Rectal smooth muscle tissue (tissue), 1 donor: ENCODE measurements around the gene LTF.

Experiments
- H3K27ac ChIP-seq: one replicate; pipeline ENCODE4 v1.7.0; 2013; ENCODE audit warnings: low read depth, low read length, inconsistent platforms
- H3K27me3 ChIP-seq: one replicate; pipeline ENCODE4 v1.7.0; 2013; ENCODE audit warnings: low read length; ENCODE audit not compliant: control insufficient read depth, insufficient read depth
- H3K36me3 ChIP-seq: one replicate; pipeline ENCODE4 v1.7.0; 2013; ENCODE audit warnings: low read length; ENCODE audit not compliant: control insufficient read depth, insufficient read depth
- H3K4me1 ChIP-seq: one replicate; pipeline ENCODE4 v1.7.0; 2013; ENCODE audit warnings: low read length; ENCODE audit not compliant: control insufficient read depth, insufficient read depth
- H3K4me3 ChIP-seq: one replicate; pipeline ENCODE4 v1.7.0; 2013; ENCODE audit warnings: low read length
- H3K9ac ChIP-seq: one replicate; pipeline ENCODE4 v1.7.0; 2013; ENCODE audit warnings: low read length

Gene LTF

DNA sequence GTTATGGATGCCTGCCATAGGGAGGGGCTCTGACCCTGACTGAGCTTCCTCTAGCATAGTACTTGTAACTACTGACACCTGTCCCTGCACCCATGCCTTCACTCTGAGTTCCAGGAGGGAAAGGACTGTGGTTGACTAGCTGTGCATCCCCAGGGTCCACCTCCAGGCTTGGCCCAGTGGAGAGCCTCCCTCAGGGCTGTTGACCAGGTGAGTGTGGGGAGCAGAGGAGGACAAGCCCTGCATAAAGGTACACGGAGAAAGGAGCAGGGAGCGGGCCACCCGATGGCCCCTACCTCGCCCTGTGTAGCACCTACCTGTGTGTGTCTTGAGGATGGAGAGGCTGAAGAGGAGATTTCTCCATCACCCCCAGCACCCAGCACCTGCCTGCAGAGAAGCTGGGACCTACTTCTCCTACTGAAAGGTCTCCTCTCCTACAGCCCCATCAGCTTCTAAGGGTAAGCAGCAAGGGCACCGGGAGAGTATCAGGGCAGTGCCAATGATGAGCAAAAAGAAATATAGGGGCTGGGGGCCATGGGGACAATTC is 6.7 kb upstream of the LTF start:
- Histone ChIP-seq H3K27ac (no peak overlapping the region), H3K36me3 (no peaks in the 10 kb centered on the region), H3K4me1 (no peaks in the 10 kb centered on the region), H3K27me3 (no peaks in the 10 kb centered on the region), H3K9ac (no peak overlapping the region), H3K4me3 (no peak overlapping the region)

- no peak overlapping the region for H3K27ac ChIP-seq
- H3K4me1 ChIP-seq = no peaks in the 10 kb centered on the region
- H3K36me3 ChIP-seq = no peaks in the 10 kb centered on the region
- no peak overlapping the region for H3K9ac ChIP-seq
- no peak overlapping the region for H3K4me3 ChIP-seq
- H3K27me3 ChIP-seq = no peaks in the 10 kb centered on the region
Measured at GRCh38 chr3:46470831-46471230, 6.1 kb upstream of the LTF start.

DNA sequence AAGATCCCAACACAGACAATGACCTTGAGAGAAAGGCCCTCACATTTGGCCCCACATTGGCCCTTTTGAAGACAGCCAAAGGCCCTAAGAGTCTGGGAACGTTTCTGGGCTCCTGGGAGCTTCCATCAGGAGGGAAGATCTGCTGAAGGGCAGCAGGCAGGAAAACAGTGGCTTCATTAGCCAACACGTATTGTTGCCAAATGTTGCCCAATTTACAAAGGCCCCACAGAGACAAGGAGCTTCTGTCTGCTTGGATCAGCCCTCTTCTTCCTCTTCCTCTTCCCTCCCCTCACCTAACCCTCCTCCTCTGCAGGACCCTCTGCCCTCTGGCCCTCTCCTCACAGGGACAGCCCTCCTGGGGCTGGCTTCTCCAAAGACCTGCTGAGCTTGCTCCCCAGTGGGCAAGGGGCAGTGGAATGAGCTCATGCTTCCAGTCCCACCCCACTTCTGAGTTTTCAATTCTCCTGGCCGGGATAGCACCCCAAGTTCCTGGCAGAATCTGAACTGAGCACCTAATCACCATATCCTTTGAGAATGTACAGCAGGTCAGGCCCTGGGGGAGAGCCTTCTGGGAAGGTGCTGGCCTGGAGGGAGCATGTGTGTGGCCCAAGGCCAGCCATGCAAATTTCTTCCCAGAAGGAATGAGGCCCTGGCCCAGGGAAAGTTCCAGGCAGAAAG is 5.1 kb upstream of the LTF start:
- Histone ChIP-seq H3K27ac (no peak overlapping the region), H3K27me3 (peaks cover 2% of the 10 kb centered on the region), H3K36me3 (no peaks in the 10 kb centered on the region), H3K9ac (no peak overlapping the region), H3K4me1 (no peaks in the 10 kb centered on the region), H3K4me3 (no peak overlapping the region)

DNA sequence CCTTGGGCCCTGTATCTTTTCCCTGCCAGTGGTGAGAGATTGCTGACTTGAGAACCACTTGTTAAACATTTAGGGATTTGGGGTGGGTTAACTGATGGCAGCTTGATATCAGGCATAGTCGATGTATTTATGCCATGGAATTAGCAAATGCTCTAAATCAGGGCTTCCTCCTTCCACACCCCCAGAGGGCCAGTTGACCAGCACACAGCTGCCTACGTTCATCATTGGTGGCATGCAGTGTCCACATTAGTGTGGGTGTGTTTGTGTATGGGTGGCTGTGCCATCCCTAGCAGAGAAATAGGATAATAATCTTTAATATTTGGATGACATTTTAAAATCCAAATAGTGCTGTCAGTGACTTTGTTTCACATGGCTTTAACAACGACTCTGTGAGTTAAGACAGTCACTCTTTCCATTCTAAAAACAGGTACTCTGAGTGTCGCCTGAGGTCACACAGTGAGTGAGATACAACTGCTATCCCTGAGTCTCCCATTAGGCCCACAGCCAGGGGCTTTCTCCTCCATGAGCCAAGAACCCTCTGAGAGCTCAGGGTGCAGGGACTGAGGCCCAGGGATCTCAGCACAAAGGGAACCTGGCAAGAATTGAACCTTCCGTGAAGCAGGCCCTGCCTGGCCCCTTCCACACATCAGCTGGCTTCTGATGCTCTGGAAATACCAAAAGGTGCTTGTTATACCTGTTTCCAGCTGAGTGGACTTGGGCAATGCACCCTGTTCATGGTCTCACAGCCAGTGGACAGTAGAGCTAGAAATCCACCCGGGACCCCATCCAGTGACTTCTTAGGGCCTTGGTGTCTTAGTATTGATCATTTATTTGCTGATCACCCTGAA is 4.3 kb upstream of the LTF start:
- Histone ChIP-seq H3K9ac (no peak overlapping the region), H3K4me3 (no peak overlapping the region), H3K27ac (no peak overlapping the region), H3K4me1 (no peaks in the 10 kb centered on the region), H3K27me3 (peaks cover 2% of the 10 kb centered on the region), H3K36me3 (no peaks in the 10 kb centered on the region)

DNA sequence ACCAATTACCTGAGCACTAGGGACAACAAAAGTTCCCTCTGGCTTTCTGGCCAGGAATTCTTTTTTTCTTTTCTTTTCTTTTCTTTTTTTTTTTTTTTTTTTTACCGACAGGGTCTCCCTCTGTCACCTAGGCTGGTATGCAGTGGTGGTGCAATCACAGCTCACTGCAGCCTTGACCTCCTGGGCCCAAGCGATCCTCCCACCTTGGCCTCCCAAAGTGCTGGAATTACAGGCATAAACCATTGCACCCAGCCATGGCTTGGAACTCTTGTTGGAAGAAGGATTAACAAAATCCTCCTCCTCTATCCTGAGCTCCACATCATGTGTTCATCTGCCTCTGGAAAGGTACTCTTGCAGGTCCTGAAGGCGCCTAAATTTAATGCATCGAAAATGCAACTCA is 2.9 kb upstream of the LTF start:
- H3K27ac ChIP-seq = no peak overlapping the region
- no peaks in the 10 kb centered on the region for H3K36me3 ChIP-seq
- H3K4me1 ChIP-seq = no peaks in the 10 kb centered on the region
- peaks cover 2% of the 10 kb centered on the region for H3K27me3 ChIP-seq
- H3K4me3 ChIP-seq = no peak overlapping the region
- H3K9ac ChIP-seq = no peak overlapping the region

DNA sequence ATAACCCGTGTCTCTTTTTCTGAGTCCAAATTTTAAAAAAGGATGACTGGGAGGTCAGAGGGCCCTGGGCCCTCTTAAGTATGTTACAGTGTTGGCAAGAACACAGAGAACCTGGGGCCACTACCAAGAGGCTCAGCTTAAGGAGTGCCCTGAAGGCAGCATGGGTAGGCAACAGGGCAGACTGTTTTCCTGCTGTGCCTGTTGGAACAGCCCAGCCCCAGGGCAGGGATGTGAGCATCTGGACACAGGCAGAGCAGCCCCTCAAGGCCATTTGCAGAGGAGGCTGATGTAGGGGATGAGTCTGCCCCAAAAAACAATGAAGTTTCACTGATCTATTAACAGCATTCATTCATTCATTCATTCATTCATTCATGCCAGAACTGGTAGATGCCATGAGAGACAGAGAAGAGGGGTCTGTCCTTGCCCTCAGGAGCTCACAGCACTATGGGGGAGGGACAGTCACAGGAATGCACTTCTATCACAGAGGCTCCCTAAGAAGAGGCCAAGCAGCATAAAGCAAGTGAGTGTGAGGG is 2.2 kb upstream of the LTF start:
- Histone ChIP-seq H3K36me3 (no peaks in the 10 kb centered on the region), H3K27me3 (peaks cover 2% of the 10 kb centered on the region), H3K4me3 (no peak overlapping the region), H3K4me1 (no peaks in the 10 kb centered on the region), H3K27ac (no peak overlapping the region), H3K9ac (no peak overlapping the region)

GRCh38 chr3:46466273-46466672 is 1.6 kb upstream of the LTF start:
- no peak overlapping the region for H3K27ac ChIP-seq
- no peak overlapping the region for H3K9ac ChIP-seq
- no peak overlapping the region for H3K4me3 ChIP-seq
- H3K36me3 ChIP-seq = no peaks in the 10 kb centered on the region
- H3K4me1 ChIP-seq = no peaks in the 10 kb centered on the region
- peaks cover 2% of the 10 kb centered on the region for H3K27me3 ChIP-seq

DNA sequence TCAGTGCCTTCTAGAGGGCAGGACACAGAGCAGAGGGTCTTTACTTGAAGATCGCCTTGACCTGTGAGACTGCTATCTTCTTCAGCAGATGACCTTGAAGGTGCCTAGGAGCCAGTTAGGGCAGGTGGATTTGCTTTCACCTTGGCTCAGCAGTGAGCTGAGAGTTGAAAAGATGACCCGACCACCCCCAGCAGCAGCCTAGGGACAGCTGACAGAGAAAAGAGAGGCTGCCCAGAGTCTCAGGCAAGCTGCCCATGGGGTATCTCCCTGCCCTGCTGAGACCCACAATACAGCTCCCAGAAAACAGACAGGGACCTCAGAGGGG is 453 bp upstream of the LTF start:
- Histone ChIP-seq H3K27ac (no peak overlapping the region), H3K27me3 (peaks cover 2% of the 10 kb centered on the region), H3K9ac (no peak overlapping the region), H3K4me3 (no peak overlapping the region), H3K36me3 (no peaks in the 10 kb centered on the region), H3K4me1 (no peaks in the 10 kb centered on the region)

DNA sequence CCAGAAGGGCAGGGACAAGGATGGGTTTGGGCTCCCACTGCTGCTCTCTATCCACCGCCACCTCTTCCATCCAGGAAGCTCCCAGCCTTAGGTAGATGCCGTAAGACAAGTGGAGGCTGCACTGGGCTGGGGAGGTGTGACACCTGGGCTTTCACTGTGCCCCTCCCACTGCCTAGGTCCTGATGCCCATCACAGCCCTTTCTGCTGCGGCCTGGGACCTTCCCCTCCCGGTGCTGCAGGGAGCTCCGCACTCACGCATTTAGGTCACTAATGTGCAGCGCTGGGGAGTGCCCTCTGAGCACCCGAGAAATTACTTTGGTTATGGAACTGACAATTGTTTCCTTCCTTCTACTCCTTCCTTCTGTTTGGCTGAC is 850 bp downstream of the LTF start:
- H3K4me1 ChIP-seq = no peaks in the 10 kb centered on the region
- H3K27me3 ChIP-seq = peaks cover 2% of the 10 kb centered on the region
- no peak overlapping the region for H3K27ac ChIP-seq
- no peak overlapping the region for H3K4me3 ChIP-seq
- H3K36me3 ChIP-seq = no peaks in the 10 kb centered on the region
- no peak overlapping the region for H3K9ac ChIP-seq

DNA sequence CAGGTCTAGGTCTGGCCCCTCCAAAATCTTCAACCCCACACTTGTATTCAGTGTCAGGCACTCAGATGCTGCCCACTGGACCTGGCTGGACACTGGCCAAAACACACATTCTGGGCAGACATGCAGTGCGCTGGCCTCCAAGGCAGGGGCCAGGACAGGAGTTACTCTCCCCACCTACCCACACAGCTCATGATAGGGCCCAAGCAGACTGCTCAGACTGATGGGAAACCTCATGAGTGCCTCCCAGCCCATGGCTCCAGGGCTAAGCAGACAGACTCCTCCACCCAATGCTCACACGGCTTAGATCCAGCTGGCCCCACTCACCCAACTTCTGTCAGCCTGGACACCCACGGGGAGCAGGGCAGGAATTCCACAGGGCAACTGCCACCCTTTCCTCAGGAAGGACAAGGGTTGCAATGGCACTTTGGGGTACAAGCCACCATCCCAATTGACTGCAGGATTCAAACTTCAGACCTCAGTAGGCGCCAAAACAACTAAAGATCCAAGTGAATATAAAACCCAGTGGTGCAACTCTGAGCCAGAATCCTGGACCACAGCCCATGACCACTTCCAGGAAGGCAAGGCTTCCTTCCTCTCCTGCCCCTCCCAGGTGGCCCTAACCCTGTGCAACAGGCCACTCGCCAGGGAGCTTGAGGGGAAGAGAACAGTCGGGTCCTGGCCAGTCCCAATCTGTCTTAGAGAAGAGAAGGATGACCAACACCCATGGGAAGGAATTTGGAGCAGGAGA is 1.4 kb downstream of the LTF start:
- H3K36me3 ChIP-seq = no peaks in the 10 kb centered on the region
- H3K4me1 ChIP-seq = no peaks in the 10 kb centered on the region
- H3K4me3 ChIP-seq = no peak overlapping the region
- H3K27ac ChIP-seq = no peak overlapping the region
- peaks cover 2% of the 10 kb centered on the region for H3K27me3 ChIP-seq
- H3K9ac ChIP-seq = no peak overlapping the region

GRCh38 chr3:46462511-46462910 is 2.2 kb downstream of the LTF start:
- H3K27me3 ChIP-seq = peaks cover 2% of the 10 kb centered on the region
- H3K9ac ChIP-seq = no peak overlapping the region
- H3K4me3 ChIP-seq = no peak overlapping the region
- H3K27ac ChIP-seq = no peak overlapping the region
- no peaks in the 10 kb centered on the region for H3K4me1 ChIP-seq
- H3K36me3 ChIP-seq = no peaks in the 10 kb centered on the region

DNA sequence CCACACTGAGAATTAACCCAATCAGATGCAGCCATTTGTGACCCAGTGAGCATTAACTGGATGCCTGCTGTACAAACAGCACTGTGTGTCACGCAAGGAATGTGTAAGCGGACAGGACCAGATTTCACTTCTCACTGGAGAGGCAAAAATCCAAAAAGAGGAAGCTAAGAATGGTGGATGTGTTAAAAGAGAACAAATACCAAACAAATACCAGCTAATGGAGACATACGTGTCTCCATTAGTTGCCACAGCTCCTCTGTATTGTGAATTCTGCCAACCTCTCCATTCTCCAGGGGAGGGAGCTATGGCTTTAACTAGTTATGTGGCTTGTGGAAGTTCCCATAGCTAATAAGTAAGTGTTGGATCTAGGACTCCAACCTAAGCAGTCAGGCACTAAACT is 2.6 kb downstream of the LTF start:
- Histone ChIP-seq H3K36me3 (no peaks in the 10 kb centered on the region), H3K4me3 (no peak overlapping the region), H3K27ac (no peak overlapping the region), H3K27me3 (peaks cover 2% of the 10 kb centered on the region), H3K9ac (no peak overlapping the region), H3K4me1 (no peaks in the 10 kb centered on the region)
